K562 (cell line): Measurements from ENCODE around the gene CLSTN2.

ENCODE experiments used
- CBX2 ChIP-seq: fragments of 200-600 bp; sonication (generic); IDR thresholded peaks from one replicate; pipeline ENCODE4 v1.6.1; 2012; ENCODE audit warnings: mild to moderate bottlenecking, low read length, inconsistent platforms; ENCODE audit not compliant: insufficient read depth, poor library complexity, severe bottlenecking
- CHD2 ChIP-seq: IDR thresholded peaks from 2 replicates; pipeline ENCODE4 v1.6.1; 2011; ENCODE audit warnings: low read depth, low read length
- EP300 ChIP-seq: IDR thresholded peaks from 2 replicates; pipeline ENCODE4 v1.6.1; 2012; ENCODE audit warnings: low read length, improper control_type of control experiment
- FOXK1 ChIP-seq: sonication (generic); formaldehyde crosslinking; IDR thresholded peaks from 2 replicates; pipeline ENCODE4 v1.8.0; 2022; ENCODE audit warnings: missing genetic modification reagents, mild to moderate bottlenecking, borderline replicate concordance
- HDAC2 ChIP-seq: fragments of 450-650 bp; IDR thresholded peaks from 2 replicates; pipeline ENCODE4 v1.6.1; 2016; ENCODE audit warnings: mild to moderate bottlenecking
- KDM1A ChIP-seq, 2 experiments: fragments of 450-650 bp; IDR thresholded peaks; 2 replicates each; pipeline ENCODE4 v1.6.1; 2016; ENCODE audit warnings: mild to moderate bottlenecking in 2 of 2
- MYNN ChIP-seq, 2 experiments: sonication (generic); formaldehyde crosslinking in 1 of 2; IDR thresholded peaks; 2 replicates each; pipeline versions ENCODE4 v1.5.0 to v1.6.1; 2016 to 2020; ENCODE audit warnings: antibody characterized with exemption in 1 of 2, missing genetic modification reagents in 1 of 2
- NFYB ChIP-seq: IDR thresholded peaks from 2 replicates; pipeline ENCODE4 v1.6.1; 2011; ENCODE audit warnings: mild to moderate bottlenecking, moderate library complexity; ENCODE audit not compliant: insufficient read length; ENCODE audit errors: extremely low read depth
- SMARCE1 ChIP-seq: fragments of 450-650 bp; IDR thresholded peaks from 2 replicates; pipeline ENCODE4 v1.7.1; 2016; ENCODE audit warnings: mild to moderate bottlenecking
- TARDBP ChIP-seq: fragments of 450-650 bp; IDR thresholded peaks from 2 replicates; pipeline ENCODE4 v1.6.1; 2016
- TF ChIP-seq, protein P1 (sequence below), 2 experiments: IDR thresholded peaks in 1 of 2; conservative IDR thresholded peaks in 1 of 2; 2 replicates each; pipeline ENCODE4 v1.6.1; 2016; ENCODE audit warnings: low read depth in 2 of 2, mild to moderate bottlenecking in 1 of 2, missing compliant biosample characterization in 1 of 2, missing genetic modification characterization in 1 of 2, moderate library complexity in 1 of 2
- TF ChIP-seq, protein P2 (sequence below): sonication (generic); formaldehyde crosslinking; IDR thresholded peaks from 2 replicates; pipeline ENCODE4 v1.5.0; 2020; ENCODE audit warnings: missing genetic modification reagents
- TF ChIP-seq, protein P3 (sequence below): sonication (generic); formaldehyde crosslinking; IDR thresholded peaks from 2 replicates; pipeline ENCODE4 v1.8.1; 2023; ENCODE audit warnings: mild to moderate bottlenecking, missing genetic modification reagents

GRCh38 chr3:140541975-140542653 is 607.1 kb downstream of the CLSTN2 start:
- TF ChIP-seq NFYB: no peak
- TF ChIP-seq, protein P1, sequence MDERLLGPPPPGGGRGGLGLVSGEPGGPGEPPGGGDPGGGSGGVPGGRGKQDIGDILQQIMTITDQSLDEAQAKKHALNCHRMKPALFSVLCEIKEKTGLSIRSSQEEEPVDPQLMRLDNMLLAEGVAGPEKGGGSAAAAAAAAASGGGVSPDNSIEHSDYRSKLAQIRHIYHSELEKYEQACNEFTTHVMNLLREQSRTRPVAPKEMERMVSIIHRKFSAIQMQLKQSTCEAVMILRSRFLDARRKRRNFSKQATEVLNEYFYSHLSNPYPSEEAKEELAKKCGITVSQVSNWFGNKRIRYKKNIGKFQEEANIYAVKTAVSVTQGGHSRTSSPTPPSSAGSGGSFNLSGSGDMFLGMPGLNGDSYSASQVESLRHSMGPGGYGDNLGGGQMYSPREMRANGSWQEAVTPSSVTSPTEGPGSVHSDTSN (CRISPR knock-in tag; IDR thresholded peaks at IDR 0.05; ENCODE audit: low read depth): no peak
- TF ChIP-seq, protein P1 (tag; conservative IDR thresholded peaks at IDR 0.05; ENCODE audit: low read depth): no peak
- TF ChIP-seq CHD2: no peak
- no peak for TF ChIP-seq MYNN (IDR thresholded peaks at IDR 0.05)
- no peak for TF ChIP-seq MYNN (CRISPR knock-in tag; IDR thresholded peaks at IDR 0.05)
- no peak for TF ChIP-seq EP300
- no peak for TF ChIP-seq TARDBP
- no peak for TF ChIP-seq KDM1A (IDR thresholded peaks at IDR 0.05)
- TF ChIP-seq, protein P2, sequence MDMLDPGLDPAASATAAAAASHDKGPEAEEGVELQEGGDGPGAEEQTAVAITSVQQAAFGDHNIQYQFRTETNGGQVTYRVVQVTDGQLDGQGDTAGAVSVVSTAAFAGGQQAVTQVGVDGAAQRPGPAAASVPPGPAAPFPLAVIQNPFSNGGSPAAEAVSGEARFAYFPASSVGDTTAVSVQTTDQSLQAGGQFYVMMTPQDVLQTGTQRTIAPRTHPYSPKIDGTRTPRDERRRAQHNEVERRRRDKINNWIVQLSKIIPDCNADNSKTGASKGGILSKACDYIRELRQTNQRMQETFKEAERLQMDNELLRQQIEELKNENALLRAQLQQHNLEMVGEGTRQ (CRISPR knock-in tag): no peak
- TF ChIP-seq, protein P3, sequence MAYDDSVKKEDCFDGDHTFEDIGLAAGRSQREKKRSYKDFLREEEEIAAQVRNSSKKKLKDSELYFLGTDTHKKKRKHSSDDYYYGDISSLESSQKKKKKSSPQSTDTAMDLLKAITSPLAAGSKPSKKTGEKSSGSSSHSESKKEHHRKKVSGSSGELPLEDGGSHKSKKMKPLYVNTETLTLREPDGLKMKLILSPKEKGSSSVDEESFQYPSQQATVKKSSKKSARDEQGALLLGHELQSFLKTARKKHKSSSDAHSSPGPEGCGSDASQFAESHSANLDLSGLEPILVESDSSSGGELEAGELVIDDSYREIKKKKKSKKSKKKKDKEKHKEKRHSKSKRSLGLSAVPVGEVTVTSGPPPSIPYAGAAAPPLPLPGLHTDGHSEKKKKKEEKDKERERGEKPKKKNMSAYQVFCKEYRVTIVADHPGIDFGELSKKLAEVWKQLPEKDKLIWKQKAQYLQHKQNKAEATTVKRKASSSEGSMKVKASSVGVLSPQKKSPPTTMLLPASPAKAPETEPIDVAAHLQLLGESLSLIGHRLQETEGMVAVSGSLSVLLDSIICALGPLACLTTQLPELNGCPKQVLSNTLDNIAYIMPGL (CRISPR knock-in tag): no peak
- TF ChIP-seq HDAC2: no peak
- no peak for TF ChIP-seq FOXK1 (CRISPR knock-in tag)
- no peak for TF ChIP-seq CBX2
- no peak for TF ChIP-seq SMARCE1
